ENCODE measurements around the gene LKAAEAR1. TPM values are rescaled to one million over a fixed set of nuclear protein-coding genes. Genes with fewer than 3 reads are reported as not detected.
A peak's percentile ranks its signal among the peaks of the same experiment; 100 is the strongest.

LKAAEAR1 gene
- total RNA-seq, 4 donors from 2014 or later, result not detected

DNA sequence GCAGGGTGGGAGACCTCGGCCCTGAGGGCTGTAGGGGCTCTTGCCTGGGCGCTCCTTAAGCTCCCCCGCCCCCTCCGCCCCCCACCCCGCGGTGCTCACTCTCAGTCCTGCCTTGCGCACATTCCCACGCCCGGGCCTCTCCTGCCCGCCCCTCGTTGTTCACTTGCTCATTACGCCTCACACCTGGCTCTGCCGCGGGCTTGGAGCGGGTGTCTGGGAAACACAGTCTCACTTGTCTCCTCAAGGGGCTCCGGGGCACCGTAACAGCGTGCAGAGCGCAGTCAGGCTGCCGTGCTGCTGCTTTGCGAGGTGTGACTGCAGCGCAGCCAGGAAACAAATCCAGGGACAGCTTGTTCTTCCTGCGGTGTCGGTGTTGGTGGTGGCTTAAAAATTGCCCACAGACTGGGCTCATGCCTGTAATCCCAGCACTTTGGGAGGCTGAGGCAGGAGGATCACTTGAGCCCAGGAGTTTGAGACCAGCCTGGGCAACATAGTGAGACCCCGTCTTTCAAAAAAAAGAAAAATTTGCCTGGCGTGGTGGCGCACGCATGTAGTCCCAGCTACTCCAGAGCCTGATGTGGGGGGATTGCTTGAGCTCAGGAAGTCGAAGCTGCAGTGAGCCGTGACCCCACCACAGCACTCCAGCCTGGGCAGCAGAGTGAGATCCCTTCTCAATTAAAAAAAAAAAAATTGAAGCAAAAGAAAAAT lies 18.6 kb upstream of the LKAAEAR1 start:
- Histone ChIP-seq H3K4me1 (peaks cover 0 to 10% of the 10 kb centered on the region in 2 donors), H3K27me3 (peaks cover 35 to 49% (median 43%) of the 10 kb centered on the region in 3 donors), H3K4me3 (peak overlapping the region in 2 of 4 donors; percentile 31 to 36), H3K36me3 (no peaks in the 10 kb centered on the region), H3K9me3 (no peaks in the 10 kb centered on the region), H3K27ac (no peak overlapping the region)
- in situ Hi-C loops (cut with MboI; ENCODE audit: low sequenced_read_pairs in 4 of 4), result no loop called here
- TF ChIP-seq, protein P1, sequence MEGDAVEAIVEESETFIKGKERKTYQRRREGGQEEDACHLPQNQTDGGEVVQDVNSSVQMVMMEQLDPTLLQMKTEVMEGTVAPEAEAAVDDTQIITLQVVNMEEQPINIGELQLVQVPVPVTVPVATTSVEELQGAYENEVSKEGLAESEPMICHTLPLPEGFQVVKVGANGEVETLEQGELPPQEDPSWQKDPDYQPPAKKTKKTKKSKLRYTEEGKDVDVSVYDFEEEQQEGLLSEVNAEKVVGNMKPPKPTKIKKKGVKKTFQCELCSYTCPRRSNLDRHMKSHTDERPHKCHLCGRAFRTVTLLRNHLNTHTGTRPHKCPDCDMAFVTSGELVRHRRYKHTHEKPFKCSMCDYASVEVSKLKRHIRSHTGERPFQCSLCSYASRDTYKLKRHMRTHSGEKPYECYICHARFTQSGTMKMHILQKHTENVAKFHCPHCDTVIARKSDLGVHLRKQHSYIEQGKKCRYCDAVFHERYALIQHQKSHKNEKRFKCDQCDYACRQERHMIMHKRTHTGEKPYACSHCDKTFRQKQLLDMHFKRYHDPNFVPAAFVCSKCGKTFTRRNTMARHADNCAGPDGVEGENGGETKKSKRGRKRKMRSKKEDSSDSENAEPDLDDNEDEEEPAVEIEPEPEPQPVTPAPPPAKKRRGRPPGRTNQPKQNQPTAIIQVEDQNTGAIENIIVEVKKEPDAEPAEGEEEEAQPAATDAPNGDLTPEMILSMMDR (IDR thresholded peaks at IDR 0.05 in 4 of 5, conservative IDR thresholded peaks at IDR 0.05 in 1 of 5), result no peak
- TF ChIP-seq POLR2A (IDR thresholded peaks at IDR 0.05), result no peak
- intact Hi-C loops (cut with DNase I; ENCODE audit: low total_unique reads), result no loop called here
- peak in 1 of 2 donors; percentile 4 for DNase-seq
- no peak for ATAC-seq

DNA sequence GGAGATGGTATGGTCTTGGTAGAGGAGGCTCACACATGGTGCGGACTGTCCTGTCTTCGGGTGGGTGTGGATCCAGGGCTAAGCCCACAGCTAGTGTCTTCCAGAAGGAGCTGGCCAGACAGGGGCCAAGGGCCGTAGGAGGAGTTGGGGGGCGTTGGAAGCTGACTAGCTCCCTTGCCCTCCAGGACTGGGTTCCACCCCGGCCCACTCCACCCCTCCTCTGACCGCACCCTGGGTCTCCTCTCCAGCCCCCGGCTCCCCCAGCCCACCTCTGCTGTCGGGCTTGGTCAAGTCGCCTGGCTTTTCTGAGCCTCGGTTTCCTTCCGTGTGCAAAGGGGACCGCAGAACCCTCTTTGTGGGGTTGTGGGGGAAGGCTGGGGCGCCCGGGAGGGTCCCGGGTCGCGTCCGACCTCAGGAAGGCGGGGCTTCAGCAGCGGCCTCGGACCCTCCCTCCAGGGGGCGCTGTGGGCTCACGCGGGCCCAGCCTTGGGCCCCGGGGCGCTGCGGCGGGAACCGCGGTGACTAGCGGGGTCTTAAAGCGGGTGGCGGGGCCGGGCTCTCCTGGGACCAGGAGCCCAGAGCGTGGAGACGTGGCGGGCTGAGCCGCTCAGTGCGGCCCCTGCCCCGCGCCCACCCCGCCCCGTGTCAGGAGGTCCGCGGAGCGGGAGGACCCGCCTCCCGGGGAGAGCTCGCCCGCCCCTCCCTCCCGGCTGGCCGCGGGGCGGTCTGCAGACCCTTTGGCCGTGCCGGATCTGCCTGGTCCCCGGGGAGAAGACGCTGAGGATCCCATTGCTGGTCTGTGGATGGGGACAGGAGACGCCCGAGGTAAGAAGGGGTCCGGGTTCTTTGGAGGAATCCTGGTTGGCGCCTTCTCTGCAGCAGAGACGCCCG lies 17.8 kb upstream of the LKAAEAR1 start:
- ATAC-seq, result peak in 1 of 2 donors; percentile 51
- no peak overlapping the region for H3K27ac ChIP-seq

DNA sequence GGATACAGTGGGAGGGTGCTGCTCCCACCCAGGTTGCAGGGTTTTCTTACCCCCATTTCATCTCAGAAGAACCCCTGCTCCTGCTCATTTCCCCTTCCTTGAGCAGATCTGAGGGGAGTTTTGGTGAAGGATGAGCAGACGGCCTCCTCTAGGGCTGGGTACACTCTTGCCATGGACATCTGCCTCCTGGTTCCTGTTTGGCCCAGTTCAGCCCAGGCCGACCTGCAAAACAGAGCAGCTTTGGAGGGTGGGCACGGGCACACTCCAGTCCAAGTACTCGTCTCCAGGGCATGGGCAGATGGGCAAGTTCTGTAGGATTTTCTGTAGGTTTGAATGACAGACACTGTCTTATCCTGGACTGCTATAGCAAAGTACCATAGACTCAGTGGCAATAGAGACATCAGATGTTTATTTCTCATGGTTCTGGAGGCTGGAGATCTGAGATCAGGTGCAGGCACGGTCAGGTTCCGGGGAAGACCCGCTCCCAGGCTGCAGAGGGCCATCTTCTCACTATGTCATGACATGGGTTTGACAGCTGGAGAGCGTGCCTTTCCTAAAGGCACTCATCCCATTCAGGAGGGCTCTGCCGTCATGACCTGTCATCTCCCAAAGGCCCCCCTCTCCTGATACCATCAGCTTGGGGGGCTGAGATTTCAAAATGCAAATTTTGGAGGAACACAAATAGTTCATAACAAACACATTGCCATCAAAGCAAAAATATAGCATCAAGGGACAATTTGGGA lies 16.9 kb upstream of the LKAAEAR1 start:
- H3K27me3 ChIP-seq, result peaks cover 35 to 49% (median 43%) of the 10 kb centered on the region in 3 donors

More for the DNA sequence above, 17.8 kb upstream of the LKAAEAR1 start:
- Histone ChIP-seq H3K4me1 (peaks cover 0 to 10% of the 10 kb centered on the region in 2 donors), H3K9me3 (no peaks in the 10 kb centered on the region), H3K27me3 (peaks cover 35 to 49% (median 43%) of the 10 kb centered on the region in 3 donors), H3K4me3 (peak overlapping the region; percentile 31 to 57 (median 36)), H3K36me3 (no peaks in the 10 kb centered on the region)
- in situ Hi-C loops (cut with MboI; ENCODE audit: low sequenced_read_pairs in 4 of 4), result no loop called here
- intact Hi-C loops (cut with DNase I; ENCODE audit: low total_unique reads), result no loop called here
- DNase-seq, result peak in 1 of 2 donors; percentile 9
- TF ChIP-seq POLR2A (IDR thresholded peaks at IDR 0.05), result no peak
- TF ChIP-seq, protein P1 (IDR thresholded peaks at IDR 0.05 in 4 of 5, conservative IDR thresholded peaks at IDR 0.05 in 1 of 5), result peak; percentile 15 to 69 (median 49)

DNA sequence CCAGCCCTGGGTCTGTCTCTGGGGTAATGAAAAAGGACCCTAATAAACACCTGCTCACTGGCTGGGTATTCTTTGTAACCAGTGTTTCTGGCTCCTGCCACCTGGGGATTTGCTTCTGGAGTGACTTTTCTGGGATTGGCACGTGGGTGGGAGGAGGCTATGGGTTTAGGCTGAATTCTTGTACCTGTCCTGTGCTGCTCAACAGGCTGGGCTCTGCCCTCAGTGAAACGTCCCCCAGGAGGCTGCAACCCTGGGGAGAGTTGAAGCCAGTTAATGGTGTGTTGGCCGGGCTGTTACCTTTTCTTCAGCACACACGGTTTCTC lies 16.3 kb upstream of the LKAAEAR1 start:
- Histone ChIP-seq H3K4me1 (peaks cover 0 to 10% of the 10 kb centered on the region in 2 donors), H3K27ac (no peak overlapping the region), H3K4me3 (no peak overlapping the region), H3K36me3 (no peaks in the 10 kb centered on the region), H3K9me3 (no peaks in the 10 kb centered on the region), H3K27me3 (peaks cover 35 to 49% (median 43%) of the 10 kb centered on the region in 3 donors)
- DNase-seq (no peak), ATAC-seq (no peak)
- in situ Hi-C loops (cut with MboI; ENCODE audit: low sequenced_read_pairs in 4 of 4) (no loop called here), intact Hi-C loops (cut with DNase I; ENCODE audit: low total_unique reads) (no loop called here)
- TF ChIP-seq, protein P1 (IDR thresholded peaks at IDR 0.05 in 4 of 5, conservative IDR thresholded peaks at IDR 0.05 in 1 of 5), result no peak
- TF ChIP-seq POLR2A (IDR thresholded peaks at IDR 0.05), result no peak

More for the DNA sequence above, 16.9 kb upstream of the LKAAEAR1 start:
- no peak overlapping the region for H3K4me3 ChIP-seq
- no peak for ATAC-seq
- DNase-seq, result no peak
- no peaks in the 10 kb centered on the region for H3K36me3 ChIP-seq
- peaks cover 0 to 10% of the 10 kb centered on the region in 2 donors for H3K4me1 ChIP-seq
- TF ChIP-seq, protein P1 (IDR thresholded peaks at IDR 0.05 in 4 of 5, conservative IDR thresholded peaks at IDR 0.05 in 1 of 5), result no peak
- no peak for TF ChIP-seq POLR2A (IDR thresholded peaks at IDR 0.05)
- no peak overlapping the region for H3K27ac ChIP-seq
- no peaks in the 10 kb centered on the region for H3K9me3 ChIP-seq
- intact Hi-C loops (cut with DNase I; ENCODE audit: low total_unique reads), result no loop called here
- in situ Hi-C loops (cut with MboI; ENCODE audit: low sequenced_read_pairs in 4 of 4), result no loop called here
